MM.1S (cell line): ENCODE measurements around the gene NUP155.
"Not testable (repeated sequence)": the region's sequence is repeated elsewhere in the genome, so short reads cannot be mapped to it uniquely, and the experiment has no call there.

Source experiments
- DNase-seq: peaks from one replicate; pipeline ENCODE4 v3.0.0-alpha.2; 2015
- H2AFZ ChIP-seq: fragments of 300-600 bp; sonication (generic); 2 replicates; pipeline ENCODE4 v1.6.0; 2016; ENCODE audit warnings: antibody characterized with exemption, low read length
- H3F3A ChIP-seq: fragments of 300-600 bp; sonication (generic); 2 replicates; pipeline ENCODE4 v1.6.1; 2016; ENCODE audit warnings: mild to moderate bottlenecking, antibody characterized with exemption, low read length, moderate library complexity, mixed read lengths; ENCODE audit not compliant: insufficient read depth
- H3K27ac ChIP-seq: fragments of 300-600 bp; sonication (generic); 2 replicates; pipeline ENCODE4 v1.5.1; 2016; ENCODE audit warnings: mild to moderate bottlenecking, low read length
- H3K27me3 ChIP-seq: fragments of 300-600 bp; sonication (generic); replicated peaks from 2 replicates; pipeline ENCODE4 v1.6.0; 2016; ENCODE audit warnings: low read length; ENCODE audit not compliant: insufficient read depth
- H3K36me3 ChIP-seq: fragments of 300-600 bp; sonication (generic); replicated peaks from 2 replicates; pipeline ENCODE4 v1.6.1; 2016; ENCODE audit warnings: mild to moderate bottlenecking, low read length, mixed read lengths; ENCODE audit not compliant: insufficient read depth
- H3K4me1 ChIP-seq: fragments of 300-600 bp; sonication (generic); 2 replicates; pipeline ENCODE4 v1.6.1; 2016; ENCODE audit warnings: low read length, mixed read lengths
- H3K4me2 ChIP-seq: fragments of 300-600 bp; sonication (generic); 2 replicates; pipeline ENCODE4 v1.6.0; 2016; ENCODE audit warnings: low read depth, low read length
- H3K4me3 ChIP-seq: fragments of 300-600 bp; sonication (generic); 2 replicates; pipeline ENCODE4 v1.5.1; 2016; ENCODE audit warnings: low read length, mixed read lengths
- H3K79me2 ChIP-seq: fragments of 300-600 bp; sonication (generic); 2 replicates; pipeline ENCODE4 v1.6.1; 2016; ENCODE audit warnings: mixed run types, low read length, mixed read lengths
- H3K9ac ChIP-seq: fragments of 300-600 bp; sonication (generic); 2 replicates; pipeline ENCODE4 v1.6.1; 2016; ENCODE audit warnings: low read length, mixed read lengths
- H3K9me2 ChIP-seq: fragments of 300-600 bp; sonication (generic); replicated peaks from 2 replicates; pipeline ENCODE4 v1.6.1; 2016; ENCODE audit warnings: mild to moderate bottlenecking, low read length, mixed read lengths; ENCODE audit not compliant: insufficient read depth
- H3K9me3 ChIP-seq: fragments of 300-600 bp; sonication (generic); replicated peaks from 2 replicates; pipeline ENCODE4 v1.6.1; 2016; ENCODE audit warnings: mild to moderate bottlenecking, low read length, mixed read lengths; ENCODE audit not compliant: insufficient read depth
- H4K20me1 ChIP-seq: fragments of 300-600 bp; sonication (generic); 2 replicates; pipeline ENCODE4 v1.6.1; 2016; ENCODE audit warnings: mild to moderate bottlenecking, low read length, moderate library complexity, mixed read lengths; ENCODE audit not compliant: insufficient read depth
- EZH2 ChIP-seq: fragments of 300-600 bp; sonication (generic); optimal IDR thresholded peaks from 2 replicates; pipeline ENCODE3; 2017; ENCODE audit warnings: low read depth, mild to moderate bottlenecking, antibody characterized with exemption, low read length, mixed read lengths
- EZH2phosphoT487 ChIP-seq: fragments of 300-600 bp; sonication (generic); IDR thresholded peaks from 2 replicates; pipeline ENCODE4 v1.6.1; 2018; ENCODE audit warnings: antibody characterized with exemption, low read length
- TF ChIP-seq, protein P1 (sequence below): fragments of 300-600 bp; sonication (generic); IDR thresholded peaks from 2 replicates; pipeline ENCODE4 v1.5.1; 2016; ENCODE audit warnings: antibody characterized with exemption, low read length, mixed read lengths

Gene NUP155

GRCh38 chr5:37275511-37275910, 95.4 kb downstream of the NUP155 start:
- Histone ChIP-seq H3K36me3 (no peaks in the 10 kb centered on the region), H2AFZ (no peak overlapping the region), H3K4me2 (no peak overlapping the region), H3K79me2 (no peaks in the 10 kb centered on the region), H3K4me1 (no peaks in the 10 kb centered on the region), H3K9ac (no peak overlapping the region), H3K9me3 (no peaks in the 10 kb centered on the region), H3K27me3 (no peaks in the 10 kb centered on the region), H3K27ac (no peak overlapping the region), H3K9me2 (no peaks in the 10 kb centered on the region), H3F3A (no peaks in the 10 kb centered on the region), H4K20me1 (no peaks in the 10 kb centered on the region), H3K4me3 (no peak overlapping the region)
- DNase-seq, result no peak
- TF ChIP-seq EZH2phosphoT487 (no peak), EZH2 (no peak)
- TF ChIP-seq, protein P1, sequence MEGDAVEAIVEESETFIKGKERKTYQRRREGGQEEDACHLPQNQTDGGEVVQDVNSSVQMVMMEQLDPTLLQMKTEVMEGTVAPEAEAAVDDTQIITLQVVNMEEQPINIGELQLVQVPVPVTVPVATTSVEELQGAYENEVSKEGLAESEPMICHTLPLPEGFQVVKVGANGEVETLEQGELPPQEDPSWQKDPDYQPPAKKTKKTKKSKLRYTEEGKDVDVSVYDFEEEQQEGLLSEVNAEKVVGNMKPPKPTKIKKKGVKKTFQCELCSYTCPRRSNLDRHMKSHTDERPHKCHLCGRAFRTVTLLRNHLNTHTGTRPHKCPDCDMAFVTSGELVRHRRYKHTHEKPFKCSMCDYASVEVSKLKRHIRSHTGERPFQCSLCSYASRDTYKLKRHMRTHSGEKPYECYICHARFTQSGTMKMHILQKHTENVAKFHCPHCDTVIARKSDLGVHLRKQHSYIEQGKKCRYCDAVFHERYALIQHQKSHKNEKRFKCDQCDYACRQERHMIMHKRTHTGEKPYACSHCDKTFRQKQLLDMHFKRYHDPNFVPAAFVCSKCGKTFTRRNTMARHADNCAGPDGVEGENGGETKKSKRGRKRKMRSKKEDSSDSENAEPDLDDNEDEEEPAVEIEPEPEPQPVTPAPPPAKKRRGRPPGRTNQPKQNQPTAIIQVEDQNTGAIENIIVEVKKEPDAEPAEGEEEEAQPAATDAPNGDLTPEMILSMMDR, result no peak

GRCh38 chr5:37272511-37272910, 98.4 kb downstream of the NUP155 start:
- H3K9me3 ChIP-seq, result no peaks in the 10 kb centered on the region
- no peak overlapping the region for H3K9ac ChIP-seq
- no peak overlapping the region for H2AFZ ChIP-seq

GRCh38 chr5:37268100-37268499, 102.8 kb downstream of the NUP155 start:
- not testable (repeated sequence) for H3K9me3 ChIP-seq, H3K27me3 ChIP-seq, H3K4me2 ChIP-seq, DNase-seq, H4K20me1 ChIP-seq, H2AFZ ChIP-seq, H3K9ac ChIP-seq, H3K79me2 ChIP-seq, H3F3A ChIP-seq, H3K27ac ChIP-seq, H3K4me3 ChIP-seq, H3K4me1 ChIP-seq, H3K36me3 ChIP-seq, H3K9me2 ChIP-seq

More at GRCh38 chr5:37272511-37272910, 98.4 kb downstream of the NUP155 start:
- no peaks in the 10 kb centered on the region for H3K9me2 ChIP-seq
- no peak overlapping the region for H3K4me2 ChIP-seq
- H3F3A ChIP-seq, result no peaks in the 10 kb centered on the region
- no peak for DNase-seq
- no peaks in the 10 kb centered on the region for H3K79me2 ChIP-seq
- no peak for TF ChIP-seq EZH2
- no peak overlapping the region for H3K27ac ChIP-seq
- no peaks in the 10 kb centered on the region for H4K20me1 ChIP-seq
- no peaks in the 10 kb centered on the region for H3K36me3 ChIP-seq
- no peaks in the 10 kb centered on the region for H3K27me3 ChIP-seq
- no peak overlapping the region for H3K4me3 ChIP-seq
- no peaks in the 10 kb centered on the region for H3K4me1 ChIP-seq

- TF ChIP-seq EZH2phosphoT487 (no peak), EZH2 (no peak)
- TF ChIP-seq, protein P1, result no peak
- H3F3A ChIP-seq, result no peaks in the 10 kb centered on the region
- H3K27ac ChIP-seq, result no peak overlapping the region
Observed at GRCh38 chr5:37255774-37256358, 115.0 kb downstream of the NUP155 start.

More at GRCh38 chr5:37255774-37256358, 115.0 kb downstream of the NUP155 start:
- H3K9ac ChIP-seq, result no peak overlapping the region
- no peaks in the 10 kb centered on the region for H3K4me1 ChIP-seq
- no peak overlapping the region for H3K4me2 ChIP-seq
- no peak for DNase-seq
- H4K20me1 ChIP-seq, result no peaks in the 10 kb centered on the region
- H3K36me3 ChIP-seq, result no peaks in the 10 kb centered on the region
- no peaks in the 10 kb centered on the region for H3K27me3 ChIP-seq
- H3K79me2 ChIP-seq, result no peaks in the 10 kb centered on the region
- no peak overlapping the region for H3K4me3 ChIP-seq
- H2AFZ ChIP-seq, result no peak overlapping the region
- H3K9me3 ChIP-seq, result no peaks in the 10 kb centered on the region
- H3K9me2 ChIP-seq, result no peaks in the 10 kb centered on the region
